Lower leg skin (tissue), 3 donors: Measurements from ENCODE around the gene TMC5.

ENCODE experiments used
- POLR2A ChIP-seq, 2 donors: fragments of 450-650 bp; IDR thresholded peaks; one replicate each; pipeline ENCODE4 v1.6.1; 2016 to 2017; ENCODE audit warnings: antibody characterized with exemption in 2 of 2, mild to moderate bottlenecking in 1 of 2, moderate library complexity in 1 of 2
- TF ChIP-seq, protein P1 (sequence below), 3 donors: fragments of 450-650 bp; IDR thresholded peaks; one replicate each; pipeline ENCODE4 v1.5.1; 2016; ENCODE audit warnings: antibody characterized with exemption in 3 of 3, mild to moderate bottlenecking in 3 of 3, moderate library complexity in 2 of 3

GRCh38 chr16:19472482-19472881 is 54.8 kb downstream of the TMC5 start:
- TF ChIP-seq, protein P1, sequence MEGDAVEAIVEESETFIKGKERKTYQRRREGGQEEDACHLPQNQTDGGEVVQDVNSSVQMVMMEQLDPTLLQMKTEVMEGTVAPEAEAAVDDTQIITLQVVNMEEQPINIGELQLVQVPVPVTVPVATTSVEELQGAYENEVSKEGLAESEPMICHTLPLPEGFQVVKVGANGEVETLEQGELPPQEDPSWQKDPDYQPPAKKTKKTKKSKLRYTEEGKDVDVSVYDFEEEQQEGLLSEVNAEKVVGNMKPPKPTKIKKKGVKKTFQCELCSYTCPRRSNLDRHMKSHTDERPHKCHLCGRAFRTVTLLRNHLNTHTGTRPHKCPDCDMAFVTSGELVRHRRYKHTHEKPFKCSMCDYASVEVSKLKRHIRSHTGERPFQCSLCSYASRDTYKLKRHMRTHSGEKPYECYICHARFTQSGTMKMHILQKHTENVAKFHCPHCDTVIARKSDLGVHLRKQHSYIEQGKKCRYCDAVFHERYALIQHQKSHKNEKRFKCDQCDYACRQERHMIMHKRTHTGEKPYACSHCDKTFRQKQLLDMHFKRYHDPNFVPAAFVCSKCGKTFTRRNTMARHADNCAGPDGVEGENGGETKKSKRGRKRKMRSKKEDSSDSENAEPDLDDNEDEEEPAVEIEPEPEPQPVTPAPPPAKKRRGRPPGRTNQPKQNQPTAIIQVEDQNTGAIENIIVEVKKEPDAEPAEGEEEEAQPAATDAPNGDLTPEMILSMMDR (IDR thresholded peaks at IDR 0.05), result no peak
- TF ChIP-seq POLR2A (IDR thresholded peaks at IDR 0.05), result no peak
